Measurements from ENCODE around the gene SLC25A19. TPM values are rescaled to one million over a fixed set of nuclear protein-coding genes. Genes with fewer than 3 reads are reported as not detected.

The SLC25A19 gene
- total RNA-seq, 1 donor from 2014 or later = 13.1 TPM

DNA sequence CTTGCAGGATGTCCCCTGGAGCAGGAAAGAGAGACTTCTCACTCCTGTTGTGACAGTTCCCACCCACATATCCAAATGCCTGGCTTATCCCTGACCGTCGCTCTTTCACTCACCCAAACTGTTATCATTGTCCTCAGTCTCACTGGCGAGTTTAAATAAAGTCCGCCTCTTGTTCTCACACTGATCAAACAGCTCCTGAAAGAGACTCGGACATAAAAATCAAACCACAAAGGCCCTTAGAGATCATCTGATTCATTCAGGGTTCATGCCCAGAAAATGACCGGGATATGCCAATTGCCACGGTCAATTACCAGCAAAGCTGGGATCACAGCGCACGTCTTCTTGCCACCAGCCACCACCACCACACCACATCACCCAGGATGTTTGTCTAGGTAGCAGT, 47.7 kb downstream of the SLC25A19 start:
- DNase-seq (ENCODE audit: low read depth, low spot score) = no peak

DNA sequence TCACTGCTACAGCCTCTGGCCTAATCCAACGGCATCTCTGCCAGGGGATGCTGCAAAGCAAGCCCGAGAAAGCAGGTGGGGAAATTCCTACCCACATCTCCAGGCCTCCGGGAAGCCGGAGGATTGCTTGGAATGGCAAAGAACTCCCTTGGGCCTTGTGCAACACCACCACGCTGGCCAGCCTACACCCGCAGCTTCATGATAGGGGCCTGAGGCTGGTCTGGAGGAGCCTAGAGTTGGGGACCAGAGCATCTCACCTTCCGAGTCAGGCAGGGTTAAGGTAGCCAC, 48.1 kb downstream of the SLC25A19 start:
- DNase-seq (ENCODE audit: low read depth, low spot score) = no peak

DNA sequence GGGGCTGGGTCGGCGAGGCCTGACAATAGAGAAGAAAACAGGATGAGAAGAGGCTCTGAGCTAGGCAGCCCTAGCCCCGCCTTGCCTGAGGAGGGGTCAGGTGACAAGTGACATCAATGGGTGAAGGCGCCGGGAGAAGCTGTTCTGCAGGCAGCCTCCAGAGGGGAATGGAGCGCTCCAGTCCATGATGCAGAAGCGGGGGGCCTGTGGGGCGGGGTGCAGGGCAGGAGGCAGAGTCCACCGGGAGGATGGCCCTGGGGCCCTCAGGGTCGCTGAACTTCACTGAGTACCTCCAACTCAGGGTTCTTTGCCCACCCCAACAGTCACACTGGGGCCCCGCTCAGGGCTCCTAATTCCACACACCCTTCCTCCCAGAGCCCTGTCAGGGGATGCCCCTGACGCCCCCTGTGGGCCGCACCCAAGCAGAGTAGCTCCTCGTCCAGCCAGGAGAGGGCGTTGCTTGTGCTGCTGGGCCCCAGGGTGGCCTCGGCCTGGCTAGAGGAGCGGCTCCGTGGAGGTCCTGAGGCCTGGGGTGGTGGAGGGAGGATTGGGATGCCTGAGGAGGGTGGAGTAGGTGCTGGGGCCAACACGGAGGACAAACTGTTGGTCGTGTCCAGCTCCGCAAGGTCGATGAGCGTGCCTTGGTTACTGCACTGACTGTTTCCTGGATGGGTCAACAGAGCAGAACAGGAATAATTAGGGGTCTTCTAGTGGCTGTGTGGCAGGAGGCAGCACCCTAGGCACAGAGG, 48.7 kb downstream of the SLC25A19 start:
- no peak for DNase-seq (ENCODE audit: low read depth, low spot score)

DNA sequence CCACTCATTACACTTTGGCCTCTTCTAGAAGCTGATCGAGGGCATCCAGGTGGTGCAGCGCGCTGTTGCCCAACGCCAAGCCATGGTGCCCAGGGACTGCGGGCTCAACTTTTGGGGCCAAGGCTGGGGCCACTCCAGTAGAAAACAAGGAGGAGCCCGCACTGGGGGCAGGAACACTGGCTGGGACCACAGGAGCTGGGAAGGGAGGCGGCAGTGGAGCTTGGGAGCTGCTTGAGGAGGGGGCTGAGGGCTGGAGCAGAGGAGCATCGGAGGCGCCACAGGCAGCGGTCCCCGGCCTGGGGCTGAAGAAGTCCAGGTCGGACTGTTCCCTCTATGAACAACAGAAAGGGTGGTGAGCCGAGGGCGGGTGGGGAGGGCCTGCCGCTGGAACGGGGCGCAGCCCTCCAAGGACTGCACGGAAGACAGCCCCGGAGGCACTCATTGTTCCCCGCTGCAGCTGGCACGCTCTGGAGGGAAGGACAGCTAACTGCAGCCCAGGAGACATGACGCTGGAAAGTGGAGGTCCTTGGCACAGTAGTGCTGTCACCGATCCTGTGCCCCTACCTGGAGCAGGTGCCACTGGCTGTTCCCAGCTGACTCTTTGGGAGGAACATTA, 49.3 kb downstream of the SLC25A19 start:
- DNase-seq (ENCODE audit: low read depth, low spot score) = no peak

DNA sequence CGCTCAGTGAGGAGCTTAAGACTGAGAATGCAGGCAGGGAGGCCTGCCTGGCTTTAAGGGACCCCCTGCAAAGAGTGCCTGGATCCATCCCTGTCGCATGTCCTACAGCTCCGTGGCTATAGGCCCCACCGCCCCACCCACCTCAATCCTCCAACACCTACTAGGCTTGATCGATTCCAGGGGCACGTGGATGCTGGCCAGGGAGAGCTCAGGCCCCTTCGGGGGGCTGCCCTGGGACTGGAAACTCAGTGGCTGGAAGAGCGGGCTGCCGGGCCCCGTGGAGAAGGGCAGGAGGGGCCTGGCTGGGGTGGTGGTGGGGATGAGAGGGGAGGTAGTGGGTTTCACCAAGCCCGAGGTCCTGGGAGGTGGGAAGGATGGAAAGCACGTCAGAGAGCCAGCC, 50.0 kb downstream of the SLC25A19 start:
- no peak for DNase-seq (ENCODE audit: low read depth, low spot score)

DNA sequence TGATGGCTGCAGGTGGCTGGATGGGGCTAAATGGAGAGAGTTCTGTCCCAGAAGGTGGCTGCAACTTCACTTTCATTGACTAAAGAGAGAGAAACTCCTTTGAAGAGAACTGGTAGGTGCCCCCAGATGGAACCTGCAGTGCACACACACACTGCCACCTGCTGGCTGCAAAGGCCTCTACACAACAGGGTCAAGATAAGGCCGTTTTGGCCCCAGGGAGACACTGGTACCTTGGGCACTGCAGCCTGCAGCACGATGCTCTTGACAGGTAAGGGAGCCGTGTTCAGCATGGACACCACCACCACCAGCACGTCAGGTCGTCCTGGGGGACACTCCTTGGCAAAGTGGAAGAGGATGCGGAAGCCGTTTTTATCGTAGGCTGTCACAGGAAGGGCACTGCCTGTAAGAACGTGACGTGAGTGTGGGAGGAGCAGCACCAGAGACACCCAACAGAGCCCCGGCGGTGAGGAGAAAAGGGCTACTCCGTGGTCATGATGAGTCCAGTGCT, 50.5 kb downstream of the SLC25A19 start:
- DNase-seq (ENCODE audit: low read depth, low spot score) = no peak

DNA sequence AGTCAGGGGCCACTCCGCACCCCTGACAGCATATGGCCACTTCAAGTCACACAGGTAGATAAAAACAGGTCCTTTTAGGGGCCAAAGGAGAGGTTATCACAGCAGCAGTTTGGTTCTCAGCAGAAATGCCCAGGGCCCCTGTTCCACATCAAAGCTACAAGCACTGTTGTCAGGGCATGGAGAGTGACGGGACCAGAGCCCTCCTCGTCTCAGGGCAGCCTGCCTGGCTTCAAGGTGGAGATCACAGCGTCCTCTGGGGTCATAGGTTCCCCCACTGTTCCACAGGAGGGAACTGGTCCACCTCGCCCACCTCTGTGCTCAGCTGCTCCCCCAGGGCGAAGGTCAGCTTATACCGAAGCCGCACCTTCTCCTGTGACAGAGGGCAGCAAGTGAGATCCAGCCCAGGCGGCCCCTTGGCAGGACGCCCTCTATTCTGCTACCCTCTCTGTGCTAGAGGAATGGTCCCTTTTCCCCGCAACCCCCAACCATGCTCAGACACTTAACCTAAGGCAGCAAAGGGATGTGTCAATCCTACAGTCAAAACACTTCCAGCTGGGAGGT, 51.1 kb downstream of the SLC25A19 start:
- DNase-seq (ENCODE audit: low read depth, low spot score) = no peak

DNA sequence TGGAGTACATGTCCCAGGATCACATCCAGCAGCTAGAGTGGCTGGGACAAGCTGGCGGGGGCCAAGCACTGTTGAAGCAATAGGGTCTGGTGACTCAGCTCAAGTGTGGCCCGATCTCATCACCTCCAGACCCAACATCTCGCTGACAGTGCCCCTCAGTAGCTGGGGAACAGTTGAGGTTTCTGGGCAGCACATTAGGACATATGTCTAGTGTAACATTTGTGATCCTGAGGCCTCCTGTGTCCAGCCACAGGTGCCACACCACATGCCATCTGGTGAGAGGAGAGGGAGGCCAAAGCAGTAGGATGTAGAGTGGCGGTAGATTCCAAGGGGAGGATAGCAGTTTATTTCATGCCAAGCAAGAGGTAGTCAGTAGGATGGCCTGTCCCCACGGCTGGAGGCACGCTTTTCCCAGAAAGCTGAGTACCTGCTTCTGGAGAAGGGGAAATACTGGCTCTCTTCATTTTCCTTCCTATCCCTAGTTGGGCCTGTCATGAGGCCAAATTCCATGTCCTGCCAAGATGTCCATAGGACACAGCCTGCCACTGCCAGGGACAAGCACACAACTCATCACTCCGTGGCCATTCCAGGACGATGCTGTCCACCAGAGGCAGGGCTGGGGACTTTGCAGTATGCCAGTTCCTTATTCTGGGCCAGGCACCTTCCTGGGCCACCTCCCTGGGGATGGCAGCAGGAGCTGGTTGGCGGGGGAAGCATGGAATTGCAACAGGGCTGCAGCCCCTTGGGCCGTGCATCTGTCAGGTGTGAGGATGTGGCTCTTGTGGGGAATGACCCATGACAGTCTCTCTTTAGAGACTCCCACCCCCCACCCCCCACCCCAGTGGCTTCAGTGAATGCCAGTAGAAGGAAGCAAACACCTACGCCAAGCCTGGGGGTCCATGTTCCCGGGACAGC, 51.9 kb downstream of the SLC25A19 start:
- no peak for DNase-seq (ENCODE audit: low read depth, low spot score)

DNA sequence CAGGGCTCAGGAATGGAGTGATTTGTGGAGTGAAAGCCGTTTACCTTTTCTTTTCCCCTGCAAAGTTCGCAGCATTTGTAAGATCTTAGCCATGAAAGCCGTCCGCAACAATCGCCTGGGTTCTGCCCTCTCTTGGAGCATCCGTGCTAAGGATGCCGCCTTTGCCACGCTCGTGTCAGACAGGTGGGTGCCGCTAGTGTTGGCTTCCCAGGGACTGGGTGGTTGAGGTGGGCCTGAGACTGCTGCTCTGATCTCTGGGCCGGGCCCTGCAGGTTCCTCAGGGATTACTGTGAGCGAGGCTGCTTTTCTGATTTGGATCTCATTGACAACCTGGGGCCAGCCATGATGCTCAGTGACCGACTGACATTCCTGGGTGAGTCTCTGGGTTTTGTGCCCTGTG, 56.4 kb downstream of the SLC25A19 start:
- DNase-seq (ENCODE audit: low read depth, low spot score) = no peak

DNA sequence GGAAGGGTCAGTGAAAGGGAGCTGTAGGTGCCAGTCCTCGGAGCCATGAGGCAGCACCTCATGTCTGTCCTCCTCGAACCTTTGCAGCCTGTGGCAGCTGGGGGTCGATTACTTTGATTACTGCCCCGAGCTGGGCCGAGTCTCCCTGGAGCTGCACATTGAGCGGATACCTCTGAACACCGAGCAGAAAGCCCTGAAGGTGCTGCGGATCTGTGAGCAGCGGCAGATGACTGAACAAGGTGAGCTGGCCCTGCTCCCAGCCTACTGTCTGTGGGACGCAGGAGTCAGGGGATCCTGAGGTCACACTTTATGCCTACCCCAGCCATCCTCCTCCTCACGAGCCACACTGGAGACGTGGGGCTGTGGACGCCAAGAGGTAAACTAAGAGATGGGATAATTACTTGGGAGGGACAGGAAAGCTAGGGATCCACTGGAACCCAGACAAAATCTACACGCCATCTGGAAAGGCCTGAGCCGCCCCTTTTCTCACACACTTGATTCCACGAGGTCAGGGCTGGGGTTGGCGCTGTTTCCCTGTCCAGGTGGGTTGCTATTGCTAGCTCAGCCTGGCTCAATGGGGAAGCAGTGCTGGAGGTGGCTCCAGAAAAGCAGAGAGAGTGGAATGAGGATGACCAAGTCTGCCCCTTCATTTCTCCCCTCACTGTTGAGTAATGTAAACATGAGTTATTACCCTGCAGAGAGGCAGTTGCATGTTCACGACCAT, 57.3 kb downstream of the SLC25A19 start:
- DNase-seq (ENCODE audit: low read depth, low spot score) = no peak

DNA sequence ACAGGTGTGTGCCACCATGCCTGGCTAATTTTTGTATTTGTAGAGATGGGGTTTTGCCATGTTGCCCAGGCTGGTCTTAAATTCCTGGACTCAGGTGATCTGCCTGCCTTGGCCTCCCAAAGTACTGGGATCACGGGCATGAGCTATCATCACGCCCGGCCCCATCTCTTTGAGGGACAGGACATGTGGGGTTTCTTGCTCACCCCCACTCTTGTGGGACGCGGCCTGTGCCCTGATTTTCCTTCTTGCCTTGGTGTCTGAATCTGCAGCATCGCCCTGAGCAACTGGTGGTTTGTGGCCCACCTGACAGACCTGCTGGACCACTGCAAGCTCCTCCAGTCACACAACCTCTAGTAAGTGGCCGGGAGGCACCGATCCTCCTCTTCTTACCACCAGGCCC, 58.2 kb downstream of the SLC25A19 start:
- DNase-seq (ENCODE audit: low read depth, low spot score) = no peak

DNA sequence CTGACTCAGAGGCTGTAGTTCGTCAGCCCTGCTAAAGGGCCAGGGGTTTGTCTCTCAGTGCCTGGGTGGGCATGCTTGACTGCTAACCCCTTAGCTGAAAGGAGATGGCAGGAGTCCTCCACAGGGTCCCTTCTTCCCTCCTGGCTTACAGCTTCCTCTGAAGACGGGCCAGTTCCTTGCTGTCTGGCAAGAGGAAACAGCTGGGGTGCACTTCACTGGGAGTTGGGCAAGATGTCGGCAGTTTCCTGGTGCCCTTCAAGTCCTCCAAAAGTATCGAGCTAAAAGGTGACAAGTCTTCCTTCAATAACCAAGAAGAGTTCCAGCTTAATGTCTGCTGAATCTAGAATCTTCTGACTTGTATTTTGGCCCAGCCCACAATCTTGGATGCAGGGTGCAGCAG, 60.4 kb downstream of the SLC25A19 start:
- no peak for DNase-seq (ENCODE audit: low read depth, low spot score)

DNA sequence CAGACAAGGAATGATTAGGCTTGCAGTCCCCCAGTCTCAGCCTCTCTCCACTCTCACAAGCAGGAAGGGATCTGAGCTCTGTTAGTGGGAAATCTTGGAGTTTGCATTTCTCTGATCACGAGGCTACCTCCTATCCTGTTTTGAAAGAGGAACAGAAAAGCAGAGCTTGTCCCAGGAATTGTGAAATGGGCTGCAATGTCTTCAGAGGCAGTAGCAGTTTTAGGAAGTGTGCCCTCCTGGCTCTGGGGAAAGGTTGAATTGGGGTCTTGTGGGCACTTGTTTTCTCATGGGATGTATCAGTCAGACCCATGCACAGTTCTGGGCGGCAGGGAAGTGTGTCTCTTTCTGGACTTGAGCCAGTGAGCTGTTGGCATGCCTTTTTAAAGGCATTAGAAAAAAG, 60.9 kb downstream of the SLC25A19 start:
- no peak for DNase-seq (ENCODE audit: low read depth, low spot score)

DNA sequence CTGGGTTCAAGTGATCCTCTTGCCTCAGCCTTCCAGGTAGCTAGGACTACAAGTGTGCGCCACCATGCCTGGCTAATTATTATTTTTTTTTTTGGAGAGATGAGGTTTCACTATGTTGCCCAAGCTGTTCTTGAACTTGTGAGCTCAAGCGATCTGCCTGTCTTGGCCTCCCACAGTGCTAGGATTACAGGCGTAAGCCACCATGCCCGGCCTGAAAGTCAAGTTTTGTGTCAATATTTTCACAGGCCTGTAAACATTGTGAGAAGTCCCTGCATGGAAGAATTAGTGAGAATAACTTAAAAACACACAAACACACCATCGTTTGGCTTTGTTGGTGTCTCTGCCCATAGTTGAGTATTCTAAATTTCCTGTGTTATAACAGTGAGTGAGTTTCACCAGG, 61.5 kb downstream of the SLC25A19 start:
- DNase-seq (ENCODE audit: low read depth, low spot score) = no peak

DNA sequence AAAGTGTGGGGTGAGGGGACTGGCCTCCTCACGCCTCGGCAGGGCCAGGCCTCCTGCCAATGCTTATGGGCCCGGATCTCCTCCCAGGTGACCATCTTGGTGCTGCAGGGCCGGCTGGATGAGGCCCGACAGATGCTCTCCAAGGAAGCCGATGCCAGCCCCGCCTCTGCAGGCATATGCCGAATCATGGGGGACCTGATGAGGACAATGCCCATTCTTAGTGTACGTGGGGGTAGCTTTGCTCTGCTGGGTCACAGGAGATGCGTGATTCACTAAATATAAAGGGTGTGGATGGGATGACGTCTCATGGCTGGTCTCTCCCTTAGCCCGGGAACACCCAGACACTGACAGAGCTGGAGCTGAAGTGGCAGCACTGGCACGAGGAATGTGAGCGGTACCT, 64.2 kb downstream of the SLC25A19 start:
- DNase-seq (ENCODE audit: low read depth, low spot score) = no peak

Other genes starting within 250 kb of the SLC25A19 start
- 173 and 218 TPM in 2 replicates for gene ATP5PD, start 242.5 kb downstream of the SLC25A19 start, total RNA-seq
- 14.4 and 17.5 TPM in 2 replicates for gene KCTD2, start 242.2 kb downstream of the SLC25A19 start, total RNA-seq
- 5.0 and 7.1 TPM in 2 replicates for gene SLC16A5, start 201.5 kb downstream of the SLC25A19 start, total RNA-seq
- 2.4 and 4.1 TPM in 2 replicates for gene ARMC7, start 179.5 kb downstream of the SLC25A19 start, total RNA-seq
- gene NT5C, start 157.7 kb downstream of the SLC25A19 start, total RNA-seq = 9.5 TPM in 2 replicates
- 207 and 256 TPM in 2 replicates for gene JPT1, start 134.9 kb downstream of the SLC25A19 start, total RNA-seq
- 140 and 143 TPM in 2 replicates for gene SUMO2, start 106.5 kb downstream of the SLC25A19 start, total RNA-seq
- 53.2 and 61.7 TPM in 2 replicates for gene NUP85, start 83.8 kb downstream of the SLC25A19 start, total RNA-seq
- gene GGA3, start 27.8 kb downstream of the SLC25A19 start, total RNA-seq = 10.9 and 16.0 TPM in 2 replicates
- gene MRPS7, start 27.6 kb downstream of the SLC25A19 start, total RNA-seq = 73.6 and 75.8 TPM in 2 replicates
- 8.0 and 14.5 TPM in 2 replicates for gene MIF4GD, start 18.2 kb downstream of the SLC25A19 start, total RNA-seq
- 108 and 136 TPM in 2 replicates for gene GRB2, start 116.2 kb upstream of the SLC25A19 start, total RNA-seq
- 16.8 and 20.5 TPM in 2 replicates for gene TMEM94, start 167.2 kb upstream of the SLC25A19 start, total RNA-seq
- 6.6 and 9.2 TPM in 2 replicates for gene CASKIN2, start 226.1 kb upstream of the SLC25A19 start, total RNA-seq
- 14.1 and 21.2 TPM in 2 replicates for gene TSEN54, start 227.1 kb upstream of the SLC25A19 start, total RNA-seq
- gene LLGL2, start 236.3 kb upstream of the SLC25A19 start, total RNA-seq = 3.2 and 5.4 TPM in 2 replicates